Measurements from ENCODE around the gene TMEM79. TPM values are rescaled to one million over a fixed set of nuclear protein-coding genes. Genes with fewer than 3 reads are reported as not detected.
A peak's percentile ranks its signal among the peaks of the same experiment; 100 is the strongest.
"Not testable (repeated sequence)": the region's sequence is repeated elsewhere in the genome, so short reads cannot be mapped to it uniquely, and the experiment has no call there.

Gene TMEM79
- total RNA-seq, 2 experiments from 2014 or later: 10.2 to 10.5 TPM

DNA sequence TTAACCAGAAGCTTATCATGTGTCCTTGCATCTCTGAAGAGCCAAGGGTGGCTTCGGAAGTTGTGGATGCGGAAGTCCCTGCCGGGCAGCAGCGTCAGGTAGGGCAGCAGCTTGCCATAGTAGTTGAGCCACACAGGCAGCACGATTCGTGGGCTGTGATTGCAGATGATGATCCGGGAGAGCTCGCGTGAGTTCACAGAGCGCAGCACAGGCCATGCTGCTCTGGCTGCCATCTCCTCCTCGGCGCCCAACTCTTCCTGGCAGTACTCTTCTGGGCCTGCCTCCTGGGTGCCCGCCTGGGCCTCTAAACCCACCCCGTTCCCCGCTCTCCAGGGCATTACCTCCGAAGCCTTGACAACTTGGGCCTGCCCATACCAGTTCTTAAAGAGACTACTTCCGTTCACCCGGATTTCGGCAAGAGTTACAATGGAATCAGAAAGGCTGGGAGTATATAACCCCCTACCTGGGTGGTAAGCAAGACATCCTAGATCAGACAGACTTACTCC, 14.8 kb downstream of the TMEM79 start, which contains the start of gene VHLL:
Gene VHLL, minus strand, starts transcription at position 456 of the 506 bp plus-strand sequence. Its CDS starts 118 bp downstream, at position 338.
- peak within 1 kb of the TSS; percentile 11 for H3K27ac Mint-ChIP-seq
- peaks cover 13% of the 10 kb centered on the region for H3K4me1 Mint-ChIP-seq
- peaks cover 9% of the 10 kb centered on the region for H3K36me3 Mint-ChIP-seq (ENCODE audit: low read depth)
- ChIA-PET POLR2A (no interaction called here), CTCF (interaction anchor here (0.6 kb wide), 1 partner anchor 38 kb away, joined by 3 read pairs; no protein-coding TSS in a partner anchor)
- no peak within 1 kb of the TSS for H3K4me3 Mint-ChIP-seq
- H3K27me3 Mint-ChIP-seq: no peaks in the 10 kb centered on the region
- H3K9me3 Mint-ChIP-seq (ENCODE audit: low read depth): no peaks in the 10 kb centered on the region
- intact Hi-C loops (cut with DNase I, micrococcal nuclease): no loop called here
- ATAC-seq: no peak
- DNase-seq: no peak

DNA sequence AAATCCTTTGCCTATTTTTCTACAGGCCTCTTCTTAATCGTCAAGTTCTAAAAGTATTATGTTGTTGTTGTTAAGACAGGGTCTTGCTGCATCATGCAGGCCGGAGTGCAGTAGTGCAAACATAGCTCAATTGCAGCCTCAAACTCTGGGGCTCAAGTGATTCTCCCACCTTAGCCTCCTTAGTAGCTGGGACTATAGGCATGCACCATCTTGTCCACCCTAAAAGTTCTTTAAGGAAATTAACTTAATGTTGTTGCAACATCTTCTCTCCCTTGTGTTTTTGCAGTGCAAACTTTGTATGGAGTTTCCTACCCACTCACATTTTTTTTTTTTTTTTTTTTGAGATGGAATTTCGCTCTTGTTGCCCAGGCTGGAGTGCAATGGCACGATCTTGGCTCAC, 19.1 kb downstream of the TMEM79 start:
- CTCF ChIA-PET: interaction anchor here (0.7 to 1.6 kb wide), 5 partner anchors 14 to 197 kb away, joined by 3 to 5 read pairs (median 4); partner anchors contain the start of gene SMG5
- DNase-seq: no peak
- peaks cover 27% of the 10 kb centered on the region for H3K36me3 Mint-ChIP-seq (ENCODE audit: low read depth)
- no peak overlapping the region for H3K27ac Mint-ChIP-seq
- H3K4me1 Mint-ChIP-seq: no peaks in the 10 kb centered on the region
- intact Hi-C loops (cut with DNase I, micrococcal nuclease): no loop called here
- no peak overlapping the region for H3K4me3 Mint-ChIP-seq
- H3K9me3 Mint-ChIP-seq (ENCODE audit: low read depth): no peaks in the 10 kb centered on the region
- no peaks in the 10 kb centered on the region for H3K27me3 Mint-ChIP-seq
- POLR2A ChIA-PET: interaction anchor here (0.5 to 1.1 kb wide), 4 partner anchors 9 to 328 kb away, joined by 3 to 5 read pairs (median 3); partner anchors contain the start of gene SMG5
- no peak for ATAC-seq

DNA sequence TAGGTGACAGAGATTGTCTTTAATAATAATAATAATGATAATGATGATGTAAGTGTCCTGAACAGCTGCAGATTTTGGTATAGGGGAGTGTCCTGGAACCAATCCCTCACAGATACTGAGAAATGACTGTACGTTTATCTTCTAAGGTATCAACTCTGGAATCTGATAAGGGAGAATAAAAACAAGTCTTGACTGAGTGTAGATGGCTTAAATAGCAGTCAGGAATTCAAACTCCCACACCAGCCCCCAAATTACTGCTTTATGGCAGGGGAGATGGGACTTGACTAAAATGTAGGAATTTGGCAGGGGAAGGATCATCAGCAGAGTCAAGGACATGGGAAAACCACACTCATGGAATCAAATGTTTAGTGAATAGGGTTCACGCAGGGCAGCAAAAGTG, 21.1 kb downstream of the TMEM79 start:
- H3K4me3 Mint-ChIP-seq: no peak overlapping the region
- ATAC-seq: no peak
- H3K27me3 Mint-ChIP-seq: no peaks in the 10 kb centered on the region
- intact Hi-C loops (cut with DNase I, micrococcal nuclease): no loop called here
- no peak for DNase-seq
- POLR2A ChIA-PET: no interaction called here
- no peaks in the 10 kb centered on the region for H3K9me3 Mint-ChIP-seq (ENCODE audit: low read depth)
- H3K4me1 Mint-ChIP-seq: no peaks in the 10 kb centered on the region
- no peak overlapping the region for H3K27ac Mint-ChIP-seq
- CTCF ChIA-PET: interaction anchor here (0.6 to 1.6 kb wide), 2 partner anchors 22 to 222 kb away, joined by 3 to 4 read pairs; no protein-coding TSS in a partner anchor
- peaks cover 30% of the 10 kb centered on the region for H3K36me3 Mint-ChIP-seq (ENCODE audit: low read depth)

- Mint-ChIP-seq H3K4me1 (no peaks in the 10 kb centered on the region), H3K27me3 (no peaks in the 10 kb centered on the region), H3K4me3 (no peak overlapping the region), H3K9me3 (ENCODE audit: low read depth) (no peaks in the 10 kb centered on the region), H3K36me3 (ENCODE audit: low read depth) (peaks cover 48% of the 10 kb centered on the region), H3K27ac (no peak overlapping the region)
- no peak for ATAC-seq
- no peak for DNase-seq
- POLR2A ChIA-PET: no interaction called here
- CTCF ChIA-PET: interaction anchor here (0.8 to 1.1 kb wide), 2 partner anchors 12 to 162 kb away, joined by 3 to 4 read pairs; no protein-coding TSS in a partner anchor
- intact Hi-C loops (cut with DNase I, micrococcal nuclease): no loop called here
These were observed 24.0 kb downstream of the TMEM79 start for GRCh38 chr1:156308078-156308477.

DNA sequence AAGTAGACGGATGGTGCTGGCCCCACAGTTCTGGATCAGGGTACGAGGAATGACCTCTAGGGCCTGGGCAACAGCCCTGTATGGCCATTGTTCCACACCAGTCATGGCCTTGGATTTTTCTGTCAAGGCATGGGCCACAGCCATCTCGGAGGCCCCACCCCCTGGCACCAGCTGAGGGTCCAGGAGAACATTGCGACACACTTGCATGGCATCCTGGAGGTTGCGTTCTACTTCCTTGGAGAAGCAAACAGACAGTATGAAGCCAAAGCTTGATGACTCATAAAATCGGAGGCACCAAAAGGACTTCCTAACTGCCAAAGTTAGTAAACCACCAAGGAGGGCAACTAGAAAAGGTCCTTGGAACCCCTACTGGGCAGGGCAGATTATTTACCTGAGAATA, 26.8 kb downstream of the TMEM79 start:
- Mint-ChIP-seq H3K27me3 (no peaks in the 10 kb centered on the region), H3K4me1 (no peaks in the 10 kb centered on the region), H3K9me3 (ENCODE audit: low read depth) (no peaks in the 10 kb centered on the region), H3K4me3 (no peak overlapping the region), H3K27ac (no peak overlapping the region), H3K36me3 (ENCODE audit: low read depth) (peaks cover 52% of the 10 kb centered on the region)
- ATAC-seq (no peak), DNase-seq (no peak)
- intact Hi-C loops (cut with DNase I, micrococcal nuclease): loop anchor here in 1 of 2 experiments (10.0 kb wide), 1 partner anchor 166 kb away; no protein-coding TSS in a partner anchor
- ChIA-PET CTCF (interaction anchor here (0.7 to 1.8 kb wide), 5 partner anchors 9 to 165 kb away, joined by 3 to 6 read pairs (median 3); partner anchors contain the start of gene TMEM79), POLR2A (no interaction called here)

DNA sequence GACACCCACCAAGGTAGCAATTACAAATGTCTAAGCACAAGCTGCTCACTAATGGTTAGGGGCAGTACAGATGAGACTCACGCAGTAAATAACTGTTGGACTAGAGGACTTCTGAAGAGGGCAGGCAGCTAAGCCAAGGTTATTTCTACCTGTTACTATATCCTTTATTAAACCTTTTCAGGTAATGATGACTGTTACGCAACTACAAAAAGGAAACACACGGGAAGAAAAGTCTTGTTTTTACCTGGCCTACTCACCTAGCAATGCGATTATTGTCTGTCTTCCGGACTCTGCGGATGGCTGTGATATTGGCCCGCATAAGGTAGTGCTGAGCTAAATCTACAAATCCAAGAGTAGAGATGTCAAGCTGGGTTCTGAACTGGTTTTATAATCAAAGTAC, 32.8 kb downstream of the TMEM79 start:
- Mint-ChIP-seq H3K27me3 (no peaks in the 10 kb centered on the region), H3K27ac (no peak overlapping the region), H3K9me3 (ENCODE audit: low read depth) (no peaks in the 10 kb centered on the region), H3K4me1 (no peaks in the 10 kb centered on the region), H3K36me3 (ENCODE audit: low read depth) (peaks cover 58% of the 10 kb centered on the region), H3K4me3 (no peak overlapping the region)
- CTCF ChIA-PET: interaction anchor here (0.7 to 1.8 kb wide), 5 partner anchors 13 to 228 kb away, joined by 3 to 5 read pairs (median 3); no protein-coding TSS in a partner anchor
- POLR2A ChIA-PET: no interaction called here
- no peak for DNase-seq
- intact Hi-C loops (cut with DNase I, micrococcal nuclease): loop anchor here in 1 of 2 experiments (10.0 kb wide), 1 partner anchor 172 kb away; no protein-coding TSS in a partner anchor
- ATAC-seq: no peak

GRCh38 chr1:156319664-156320063, 35.5 kb downstream of the TMEM79 start:
- intact Hi-C loops (cut with DNase I, micrococcal nuclease): loop anchor here (1.0 to 10.0 kb wide), 4 partner anchors 173 to 229 kb away; no protein-coding TSS in a partner anchor
- DNase-seq: peak; percentile 38
- ATAC-seq: no peak
- H3K27ac Mint-ChIP-seq: no peak overlapping the region
- CTCF ChIA-PET: interaction anchor here (0.7 to 2.8 kb wide), 19 partner anchors 9 to 289 kb away, joined by 3 to 13 read pairs (median 5); partner anchors contain the start of genes CCT3, TMEM79 and TSACC
- peaks cover 58% of the 10 kb centered on the region for H3K36me3 Mint-ChIP-seq (ENCODE audit: low read depth)
- H3K4me3 Mint-ChIP-seq: no peak overlapping the region
- H3K9me3 Mint-ChIP-seq (ENCODE audit: low read depth): no peaks in the 10 kb centered on the region
- no peaks in the 10 kb centered on the region for H3K27me3 Mint-ChIP-seq
- no peaks in the 10 kb centered on the region for H3K4me1 Mint-ChIP-seq
- POLR2A ChIA-PET: no interaction called here

DNA sequence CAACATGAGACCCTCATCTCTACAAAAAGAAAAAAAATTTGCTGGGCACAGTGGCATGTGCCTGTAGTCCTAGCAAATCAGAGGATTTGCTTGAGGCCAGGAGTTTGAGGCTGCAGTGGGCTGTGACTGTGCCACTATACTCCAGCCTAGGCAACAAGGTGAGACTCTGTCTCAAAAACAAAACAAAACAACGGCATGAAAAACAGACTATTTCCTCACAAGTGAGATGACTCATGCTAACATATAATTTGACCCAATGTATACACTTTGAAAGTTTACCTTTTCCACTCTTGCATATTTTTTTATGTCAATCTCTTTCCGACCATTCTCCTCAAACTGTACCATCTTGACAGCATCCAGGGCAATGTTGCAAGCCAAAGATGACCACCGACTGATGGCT, 36.4 kb downstream of the TMEM79 start:
- CTCF ChIA-PET: interaction anchor here (1.0 to 1.8 kb wide), 4 partner anchors 13 to 289 kb away, joined by 3 to 5 read pairs (median 4); no protein-coding TSS in a partner anchor
- Mint-ChIP-seq H3K9me3 (ENCODE audit: low read depth) (no peaks in the 10 kb centered on the region), H3K27ac (no peak overlapping the region), H3K4me1 (no peaks in the 10 kb centered on the region), H3K36me3 (ENCODE audit: low read depth) (peaks cover 59% of the 10 kb centered on the region), H3K4me3 (no peak overlapping the region), H3K27me3 (no peaks in the 10 kb centered on the region)
- POLR2A ChIA-PET: no interaction called here
- DNase-seq: no peak
- intact Hi-C loops (cut with DNase I, micrococcal nuclease): loop anchor here in 1 of 2 experiments (1.0 kb wide), 1 partner anchor 179 kb away; no protein-coding TSS in a partner anchor
- no peak for ATAC-seq

- H3K27ac Mint-ChIP-seq; H3K9me3 Mint-ChIP-seq (ENCODE audit: low read depth); H3K4me3 Mint-ChIP-seq; ATAC-seq; DNase-seq; intact Hi-C loops (cut with DNase I, micrococcal nuclease); H3K4me1 Mint-ChIP-seq; H3K27me3 Mint-ChIP-seq: not testable (repeated sequence)
- H3K36me3 Mint-ChIP-seq (ENCODE audit: low read depth): peaks cover 51% of the 10 kb centered on the region
- ChIA-PET CTCF (interaction anchor here (0.7 to 1.5 kb wide), 3 partner anchors 13 to 178 kb away, joined by 3 read pairs; no protein-coding TSS in a partner anchor), POLR2A (interaction anchor here (0.6 kb wide), 1 partner anchor 19 kb away, joined by 3 read pairs; no protein-coding TSS in a partner anchor)
These were observed 39.1 kb downstream of the TMEM79 start for GRCh38 chr1:156323179-156323578.

DNA sequence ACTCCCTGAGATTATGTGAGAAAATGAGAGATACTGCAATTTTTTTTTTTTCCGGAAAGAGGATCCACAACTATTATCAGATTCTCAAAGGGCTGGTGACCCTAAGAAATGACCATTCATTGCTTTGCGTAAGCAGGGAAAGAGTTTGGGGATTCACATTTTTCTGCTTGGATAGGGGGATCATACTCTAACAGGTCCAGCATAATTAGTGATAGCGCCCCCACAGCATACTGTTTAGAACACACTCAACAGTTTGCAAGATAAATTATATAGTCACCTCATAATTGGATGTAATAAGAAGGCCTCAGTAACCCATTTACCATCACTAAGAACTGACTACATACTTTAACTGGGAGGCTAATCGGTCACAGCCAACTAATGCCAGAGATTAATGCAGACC, 52.1 kb downstream of the TMEM79 start:
- POLR2A ChIA-PET: interaction anchor here (0.6 kb wide), 1 partner anchor 11 kb away, joined by 3 read pairs; no protein-coding TSS in a partner anchor
- H3K4me3 Mint-ChIP-seq: peak overlapping the region; percentile 98
- peak overlapping the region; percentile 96 for H3K27ac Mint-ChIP-seq
- CTCF ChIA-PET: interaction anchor here (0.5 to 1.6 kb wide), 8 partner anchors 10 to 209 kb away, joined by 3 to 8 read pairs (median 3); no protein-coding TSS in a partner anchor
- H3K36me3 Mint-ChIP-seq (ENCODE audit: low read depth): peaks cover 46% of the 10 kb centered on the region
- intact Hi-C loops (cut with DNase I, micrococcal nuclease): loop anchor here in 1 of 2 experiments (5.0 kb wide), 2 partner anchors 189 to 424 kb away; partner anchors contain the start of gene RIT1
- no peaks in the 10 kb centered on the region for H3K27me3 Mint-ChIP-seq
- peaks cover 29% of the 10 kb centered on the region for H3K4me1 Mint-ChIP-seq
- H3K9me3 Mint-ChIP-seq (ENCODE audit: low read depth): no peaks in the 10 kb centered on the region
- no peak for ATAC-seq
- DNase-seq: no peak

DNA sequence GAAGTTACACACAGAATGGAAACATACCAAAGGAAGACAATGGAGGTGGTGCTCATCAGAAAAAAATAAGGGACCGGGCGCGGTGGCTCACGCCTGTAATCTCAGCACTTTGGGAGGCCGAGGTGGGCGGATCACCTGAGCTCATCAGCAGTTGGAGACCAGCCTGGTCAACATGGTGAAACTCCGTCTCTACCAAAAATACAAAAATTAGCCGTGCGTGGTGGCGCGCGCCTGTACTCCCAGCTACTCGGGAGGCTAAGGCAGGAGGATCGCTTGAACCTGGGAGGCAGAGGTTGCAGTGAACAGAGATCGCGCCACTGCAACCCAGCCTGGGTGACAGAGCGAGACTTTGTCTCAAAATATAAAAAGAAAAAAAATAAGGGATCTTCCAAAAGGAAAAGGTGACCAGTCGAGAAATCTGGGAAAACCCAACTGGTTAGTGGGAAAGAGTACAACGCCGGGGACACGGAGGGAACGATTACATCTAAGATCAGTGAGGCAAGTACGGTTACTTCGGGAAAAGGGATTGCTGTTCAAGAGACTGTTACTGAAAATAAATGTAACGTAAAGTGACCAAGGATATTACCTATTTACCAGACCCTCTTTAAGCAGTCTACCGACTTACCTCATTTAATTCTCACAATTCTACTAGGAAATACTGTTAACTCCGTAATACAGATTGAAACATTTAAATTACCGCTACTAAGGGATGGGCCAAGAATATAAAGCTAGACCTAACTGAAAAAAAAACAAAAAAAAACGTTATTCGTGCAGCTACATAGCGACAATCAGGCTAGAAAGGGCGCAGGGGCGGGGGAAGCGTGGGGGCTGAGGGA, 53.1 kb downstream of the TMEM79 start:
- CTCF ChIA-PET: interaction anchor here (0.6 to 1.6 kb wide), 16 partner anchors 9 to 1143 kb away, joined by 3 to 8 read pairs (median 3); partner anchors contain the start of genes MEF2D and SMG5
- peak; percentile 17 for DNase-seq
- Mint-ChIP-seq H3K27me3 (no peaks in the 10 kb centered on the region), H3K27ac (peak overlapping the region; percentile 96), H3K4me1 (peaks cover 29% of the 10 kb centered on the region), H3K36me3 (ENCODE audit: low read depth) (peaks cover 43% of the 10 kb centered on the region), H3K9me3 (ENCODE audit: low read depth) (no peaks in the 10 kb centered on the region), H3K4me3 (peak overlapping the region; percentile 98)
- ATAC-seq: no peak
- intact Hi-C loops (cut with DNase I, micrococcal nuclease): loop anchor here in 1 of 2 experiments (5.0 kb wide), 2 partner anchors 190 to 425 kb away; partner anchors contain the start of gene RIT1
- POLR2A ChIA-PET: interaction anchor here (0.6 to 0.7 kb wide), 4 partner anchors 55 to 91 kb away, joined by 3 read pairs; partner anchors contain the start of gene SMG5
